Lung (tissue), 12 donors: ENCODE results near the gene BRD7. TPM values are rescaled to one million over a fixed set of nuclear protein-coding genes. Genes with fewer than 3 reads are reported as not detected.

ENCODE experiments used
- ATAC-seq: fragments of 200-7000 bp; cut with Tn5 transposase; one replicate; pipeline ENCODE4 v1.9.1; 2020; ENCODE audit warnings: moderate number of reproducible peaks; ENCODE audit not compliant: insufficient read depth, low FRiP score
- DNase-seq, 3 donors: peaks; one replicate each; pipeline ENCODE4 v3.0.0-alpha.2; 2013 to 2017
- H3K27ac ChIP-seq, 2 donors: one replicate each; pipeline ENCODE4 v1.5.1; 2013; ENCODE audit warnings: mild to moderate bottlenecking in 2 of 2, moderate library complexity in 2 of 2, control low read depth in 1 of 2, inconsistent platforms in 1 of 2, low read depth in 1 of 2, low read length in 1 of 2
- H3K27me3 ChIP-seq, 3 donors: one replicate each; pipeline ENCODE4 v1.5.1; 2013; ENCODE audit warnings: low read length in 2 of 3; ENCODE audit not compliant: control insufficient read depth in 3 of 3, insufficient read depth in 3 of 3
- H3K36me3 ChIP-seq, 4 donors: one replicate each; pipeline ENCODE4 v1.5.1; 2013; ENCODE audit warnings: low read length in 4 of 4, mild to moderate bottlenecking in 1 of 4, moderate library complexity in 1 of 4; ENCODE audit not compliant: control insufficient read depth in 4 of 4, insufficient read depth in 4 of 4
- H3K4me1 ChIP-seq, 5 donors: one replicate each; pipeline ENCODE4 v1.5.1; 2013; ENCODE audit warnings: low read length in 5 of 5, mild to moderate bottlenecking in 2 of 5, moderate library complexity in 1 of 5; ENCODE audit not compliant: control insufficient read depth in 5 of 5, insufficient read depth in 5 of 5
- H3K4me3 ChIP-seq: one replicate; pipeline ENCODE4 v1.5.1; 2013; ENCODE audit warnings: mild to moderate bottlenecking, control low read depth, moderate library complexity
- H3K9ac ChIP-seq, 2 donors: one replicate each; pipeline ENCODE4 v1.5.1; 2013; ENCODE audit warnings: low read length in 2 of 2, control low read depth in 1 of 2; ENCODE audit not compliant: insufficient read depth in 1 of 2
- H3K9me3 ChIP-seq, 4 donors: one replicate each; pipeline ENCODE4 v1.5.1; 2013; ENCODE audit warnings: low read length in 3 of 4, mild to moderate bottlenecking in 1 of 4, moderate library complexity in 1 of 4; ENCODE audit not compliant: control insufficient read depth in 4 of 4, insufficient read depth in 3 of 4
- CTCF ChIP-seq: IDR thresholded peaks from 2 replicates; pipeline ENCODE4 v1.5.1; 2012; ENCODE audit warnings: mild to moderate bottlenecking; ENCODE audit errors: control extremely low read depth, extremely low read depth
- WGBS, 2 donors: extraction: QIAGEN DNeasy Blood & Tissue Kit; methylation state at CpG; one replicate each; pipeline ENCODE4 v1.1.7; 2013; 5-methylcytosine and 5-hydroxymethylcytosine counted together
- polyA plus RNA-seq, 2 donors: library from polyadenylated mRNA; stranded (reverse); fragments of 200-250 nt; gene quantifications; one replicate each; pipeline ENCODE4 v1.2.1, GENCODE V29; 2013
- total RNA-seq, 2 donors: library from RNA; depleted of rRNA in 1 of 2; stranded (reverse); fragments of >200 nt in 1 of 2; gene quantifications; one replicate each; pipeline ENCODE4 v1.2.1, GENCODE V29; 2014 to 2021
- donor health status: control.
- donor health status: control.
- donor health status: Bipolar disorder and iron deficiency.
- donor health status: healthy.
- donor health status: DM: yes; HTN: yes; CAD: no.

BRD7 gene
- total and polyA plus RNA-seq, 4 donors, result 33.9 to 54.6 (median 53.5) TPM

DNA sequence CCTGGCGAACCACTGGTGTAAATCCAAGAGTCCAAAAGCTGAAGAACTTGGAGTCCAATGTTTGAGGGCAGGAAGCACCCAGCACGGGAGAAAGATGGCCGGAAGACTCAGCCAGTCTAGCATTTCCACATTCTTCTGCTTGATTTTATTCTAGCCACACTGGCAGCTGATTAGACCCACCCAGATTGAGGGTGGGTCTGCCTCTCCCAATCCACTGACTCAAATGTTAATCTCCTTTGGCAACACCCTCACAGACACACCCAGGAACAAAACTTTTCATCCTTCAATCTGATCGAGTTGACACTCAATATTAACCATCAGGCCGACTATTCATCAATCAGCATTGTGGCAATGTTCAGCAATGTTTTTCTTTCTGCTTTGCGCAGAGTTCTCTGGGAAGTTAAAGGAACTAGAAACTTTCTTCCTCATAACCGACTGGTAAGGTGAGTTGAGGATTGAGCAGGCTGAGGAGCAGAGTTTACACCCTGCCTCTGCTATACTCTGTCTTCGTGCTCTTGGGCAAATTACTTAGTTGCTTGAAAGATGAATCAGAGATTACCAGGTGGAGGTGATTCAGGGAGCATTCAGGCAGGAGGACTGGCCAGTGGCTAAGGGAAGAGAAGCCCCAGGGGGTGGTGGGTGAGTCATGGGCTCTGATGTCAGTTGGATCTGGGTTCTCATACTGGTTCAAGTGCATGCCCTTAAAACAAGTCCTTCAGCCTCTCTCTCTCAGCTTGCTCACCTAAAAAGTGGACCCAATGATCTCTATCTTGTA is 28.2 kb upstream of the BRD7 start:
- Histone ChIP-seq H3K27me3 (no peaks in the 10 kb centered on the region), H3K9me3 (no peaks in the 10 kb centered on the region), H3K4me3 (no peak overlapping the region), H3K36me3 (no peaks in the 10 kb centered on the region), H3K4me1 (no peaks in the 10 kb centered on the region), H3K27ac (no peak overlapping the region), H3K9ac (no peak overlapping the region)
- 78 to 81% methylated on average over 8 of the region's 8 CpGs for WGBS, 2 donors
- TF ChIP-seq CTCF, result no peak
- ATAC-seq, result no peak
- no peak for DNase-seq

DNA sequence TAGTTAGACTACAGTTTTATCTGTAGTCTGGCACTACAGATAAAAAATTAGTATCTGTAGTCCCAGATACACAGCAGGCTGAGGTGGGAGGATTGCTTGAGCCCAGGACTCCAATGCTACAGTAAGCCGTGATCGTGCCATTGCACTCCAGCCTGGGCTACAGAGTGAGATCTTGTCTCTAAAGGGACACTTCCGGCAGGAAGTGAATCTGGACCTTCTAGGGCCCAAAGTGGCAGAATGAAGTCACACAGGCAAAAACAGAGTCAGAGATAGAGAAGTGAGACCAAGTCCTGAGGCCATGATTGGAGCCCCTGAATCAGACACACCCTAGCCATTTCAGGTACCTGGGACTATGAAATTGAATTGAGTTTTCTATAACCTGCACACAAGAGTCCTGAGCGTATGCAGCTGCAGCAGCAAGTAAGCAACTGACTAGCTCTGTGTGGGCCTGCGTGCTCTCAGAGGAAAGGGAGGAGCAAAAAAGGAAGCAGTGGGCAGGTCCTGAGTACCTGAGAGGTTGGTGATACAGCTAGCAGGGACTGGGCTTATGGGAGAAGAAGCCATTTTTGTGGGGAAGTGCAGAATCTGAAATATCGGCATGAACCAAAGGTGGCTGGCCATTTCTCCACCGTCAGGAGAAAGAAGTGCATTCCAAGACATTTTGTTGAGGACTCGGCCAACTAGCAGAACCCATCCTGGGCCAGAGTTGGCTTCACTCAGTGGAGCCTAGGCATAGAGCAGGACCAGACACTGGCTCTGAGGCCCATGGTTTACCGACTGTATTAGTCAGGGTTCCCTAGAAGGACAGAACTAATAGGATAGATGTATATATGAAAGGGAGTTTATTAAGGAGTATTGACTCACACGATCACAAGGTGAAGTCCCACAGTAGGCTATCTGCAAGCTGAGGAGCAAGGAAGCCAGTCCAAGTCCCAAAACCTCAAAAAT is 27.2 kb upstream of the BRD7 start:
- no peak overlapping the region for H3K27ac ChIP-seq
- H3K36me3 ChIP-seq, result no peaks in the 10 kb centered on the region
- WGBS, 2 donors, result 84 to 85% methylated on average over 10 of the region's 10 CpGs
- H3K9me3 ChIP-seq, result no peaks in the 10 kb centered on the region
- no peak overlapping the region for H3K9ac ChIP-seq
- H3K4me1 ChIP-seq, result peaks cover 0 to 2% (median 0%) of the 10 kb centered on the region in 5 donors
- TF ChIP-seq CTCF, result no peak
- DNase-seq (no peak), ATAC-seq (no peak)
- H3K27me3 ChIP-seq, result no peaks in the 10 kb centered on the region
- no peak overlapping the region for H3K4me3 ChIP-seq

DNA sequence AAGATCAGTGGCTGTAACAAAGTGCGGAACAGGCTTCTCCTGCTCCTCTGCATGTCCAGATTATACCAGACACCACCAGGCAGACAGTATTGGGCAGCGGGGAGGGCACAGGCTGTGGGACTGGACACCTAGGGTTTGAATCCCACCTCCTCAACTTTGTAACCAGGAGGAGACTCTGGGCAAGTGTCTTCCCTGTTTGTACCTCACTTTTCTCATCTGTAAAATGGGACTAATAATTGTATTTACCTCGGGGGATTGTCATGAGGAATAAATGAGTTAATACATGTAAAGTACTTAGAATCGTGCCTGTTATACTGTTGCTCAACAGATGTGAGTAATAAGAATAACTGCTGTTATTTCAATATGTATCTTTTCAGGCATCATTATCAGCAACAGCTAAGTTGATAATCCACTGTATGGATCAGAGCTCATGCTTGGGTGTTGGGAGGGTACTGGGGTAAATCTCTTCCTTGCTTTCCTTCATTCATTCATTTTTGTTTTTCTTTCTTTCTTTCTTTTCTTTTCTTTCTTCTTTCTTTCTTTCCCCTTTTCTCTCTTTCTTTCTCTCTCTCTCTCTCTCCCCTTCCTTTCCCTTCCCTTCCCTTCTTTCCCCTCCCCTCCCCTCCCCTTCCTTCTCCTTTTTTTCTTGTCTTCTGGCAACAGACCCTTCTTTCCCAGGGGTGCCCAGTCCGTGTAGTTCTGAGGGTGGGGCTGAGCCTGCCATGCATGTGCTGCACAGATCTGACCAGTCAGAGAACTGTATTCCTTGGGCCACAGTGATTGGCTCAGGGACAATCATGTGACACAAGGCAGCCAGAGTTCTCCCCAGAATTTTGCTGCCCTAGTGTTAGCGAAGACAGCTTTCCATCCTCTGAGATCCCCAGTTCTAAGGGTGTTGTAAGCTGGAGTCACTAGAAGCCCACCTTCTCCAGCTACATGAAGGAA is 25.3 kb upstream of the BRD7 start:
- DNase-seq (no peak), ATAC-seq (no peak)
- Histone ChIP-seq H3K4me1 (peaks cover 0 to 11% (median 0%) of the 10 kb centered on the region in 5 donors), H3K9me3 (no peaks in the 10 kb centered on the region), H3K27ac (no peak overlapping the region), H3K27me3 (no peaks in the 10 kb centered on the region), H3K36me3 (no peaks in the 10 kb centered on the region), H3K4me3 (no peak overlapping the region), H3K9ac (no peak overlapping the region)
- 75 to 88% methylated on average over 6 of the region's 6 CpGs for WGBS, 2 donors
- no peak for TF ChIP-seq CTCF
